ENCODE measurements around the gene ABL1.
A peak's percentile ranks its signal among the peaks of the same experiment; 100 is the strongest.
"Not testable (repeated sequence)": the region's sequence is repeated elsewhere in the genome, so short reads cannot be mapped to it uniquely, and the experiment has no call there.

The ABL1 gene

DNA sequence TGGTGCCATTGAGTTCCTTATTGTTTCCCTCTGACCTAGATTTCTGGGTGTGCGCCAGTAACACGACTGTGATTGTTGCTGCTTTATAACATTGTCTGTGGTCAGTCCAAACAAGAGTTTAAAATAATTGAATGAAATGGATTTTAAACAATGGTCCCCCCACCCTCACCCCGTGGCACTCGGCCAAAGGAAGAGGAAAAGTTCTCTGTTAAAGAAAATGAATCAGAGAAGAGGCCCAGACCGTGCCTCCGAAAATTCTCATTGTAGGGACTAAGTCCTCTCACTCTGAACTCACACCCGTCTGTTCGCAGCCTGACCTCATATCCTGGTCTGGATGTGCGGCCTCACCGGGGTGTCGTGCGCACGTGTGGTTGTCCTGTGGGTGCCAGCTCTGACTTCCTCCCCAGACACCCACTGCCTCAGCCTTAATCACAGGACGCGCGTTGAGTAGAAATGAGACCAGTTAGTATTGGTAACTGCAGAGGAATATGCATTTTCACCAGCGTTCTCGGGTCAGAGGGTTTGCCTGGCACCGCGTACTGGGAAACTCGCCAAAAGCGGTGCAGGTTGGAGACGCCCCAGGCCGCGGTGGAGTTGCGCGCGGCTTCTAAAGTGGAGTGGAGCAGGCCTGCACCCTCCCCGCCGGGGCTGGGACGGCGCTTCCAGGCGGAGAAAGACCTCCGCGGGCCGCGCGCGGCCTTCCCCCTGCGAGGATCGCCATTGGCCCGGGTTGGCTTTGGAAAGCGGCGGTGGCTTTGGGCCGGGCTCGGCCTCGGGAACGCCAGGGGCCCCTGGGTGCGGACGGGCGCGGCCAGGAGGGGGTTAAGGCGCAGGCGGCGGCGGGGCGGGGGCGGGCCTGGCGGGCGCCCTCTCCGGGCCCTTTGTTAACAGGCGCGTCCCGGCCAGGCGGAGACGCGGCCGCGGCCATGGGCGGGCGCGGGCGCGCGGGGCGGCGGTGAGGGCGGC lies at the start of gene ABL1:
Gene ABL1, plus strand, starts transcription at position 884 of the 966 bp plus-strand sequence. CDS start 193 bp downstream, outside the sequence.
- peak; percentile 86 for DNase-seq

GRCh38 chr9:130785940-130786508 lies 49.0 kb upstream of the ABL1 start:
- no peak for DNase-seq

DNA sequence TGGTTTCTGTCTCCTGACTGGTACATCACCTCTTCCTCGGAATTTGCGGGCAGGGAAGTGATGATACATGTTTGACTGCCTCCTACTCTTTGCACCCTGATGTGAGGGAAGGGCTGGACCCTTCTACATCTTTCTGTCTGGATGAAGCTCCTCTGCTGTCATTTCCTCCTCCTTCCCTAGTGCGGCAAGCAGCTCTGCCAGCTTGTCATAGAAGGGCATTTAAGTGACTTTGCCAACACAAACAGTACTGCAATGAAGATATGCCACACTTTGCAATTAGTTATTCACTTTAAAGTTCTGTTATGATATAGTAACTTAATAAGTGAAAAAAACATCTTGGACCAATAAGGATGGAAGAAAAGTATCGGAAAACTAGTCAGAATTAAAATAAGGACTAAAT lies 48.5 kb upstream of the ABL1 start:
- no peak for DNase-seq

DNA sequence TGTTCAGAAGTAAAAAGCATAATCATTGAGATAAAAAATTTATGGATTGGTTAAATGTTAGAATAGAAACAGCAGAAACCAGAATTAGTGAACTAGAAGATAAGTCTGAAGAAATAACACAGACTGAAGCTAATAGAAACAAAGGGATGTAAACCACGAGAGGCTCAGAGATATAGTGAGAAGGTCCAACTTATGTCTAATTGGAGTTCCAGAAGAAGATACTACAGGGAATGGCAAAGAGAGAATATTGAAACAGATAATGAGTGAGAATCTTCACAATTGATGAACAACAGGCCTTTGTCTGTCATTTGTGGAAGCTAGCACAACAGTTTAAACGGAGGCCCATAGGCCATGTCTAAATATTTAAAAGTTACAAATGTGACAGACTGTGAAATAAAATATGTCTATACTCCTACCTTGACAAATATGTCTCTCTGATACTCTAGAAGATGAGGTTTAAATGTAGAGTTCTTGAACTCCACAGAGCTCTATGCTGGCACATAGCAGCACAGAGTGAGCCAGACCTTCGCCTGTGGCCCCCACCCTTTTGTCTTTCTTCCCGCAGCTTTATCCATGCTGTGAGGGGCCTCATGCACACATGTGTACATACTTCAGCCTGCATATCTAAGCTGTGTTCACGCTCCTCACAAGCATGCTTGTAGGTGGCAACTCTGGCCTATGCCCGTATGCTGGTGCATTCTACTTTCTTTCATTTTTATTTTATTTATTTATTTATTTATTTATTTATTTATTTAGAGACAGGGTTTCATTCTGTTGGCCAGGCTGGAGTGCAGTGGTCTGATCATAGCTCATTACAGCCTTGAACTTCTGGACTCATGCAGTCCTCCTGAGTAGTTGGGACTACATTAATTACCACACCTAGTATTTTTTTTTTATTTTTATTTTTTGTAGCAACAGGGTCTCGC lies 45.0 kb upstream of the ABL1 start:
- DNase-seq = no peak

- no peak for DNase-seq
These were observed 43.7 kb upstream of the ABL1 start for GRCh38 chr9:130791303-130791894.

- DNase-seq = no peak
These were observed 41.5 kb upstream of the ABL1 start for GRCh38 chr9:130793589-130793988.

DNA sequence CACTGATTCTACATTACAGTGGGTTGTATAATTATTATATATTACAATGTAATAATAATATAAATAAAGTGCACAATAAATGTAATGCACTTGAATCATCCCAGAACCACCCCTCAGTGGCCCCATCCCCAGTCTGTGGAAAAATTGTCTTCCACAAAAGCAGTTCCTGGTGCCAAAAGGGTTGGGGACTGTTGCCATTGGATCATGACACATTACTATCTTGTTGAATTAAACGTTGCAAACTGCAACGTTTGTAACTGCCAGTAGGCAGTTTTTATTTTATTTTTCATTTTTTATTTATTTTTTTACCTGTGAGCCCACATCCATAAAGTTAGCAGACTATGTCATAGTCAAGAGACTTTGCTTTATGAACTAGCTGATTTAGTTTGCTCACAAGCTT lies 41.0 kb upstream of the ABL1 start:
- not testable (repeated sequence) for DNase-seq

DNA sequence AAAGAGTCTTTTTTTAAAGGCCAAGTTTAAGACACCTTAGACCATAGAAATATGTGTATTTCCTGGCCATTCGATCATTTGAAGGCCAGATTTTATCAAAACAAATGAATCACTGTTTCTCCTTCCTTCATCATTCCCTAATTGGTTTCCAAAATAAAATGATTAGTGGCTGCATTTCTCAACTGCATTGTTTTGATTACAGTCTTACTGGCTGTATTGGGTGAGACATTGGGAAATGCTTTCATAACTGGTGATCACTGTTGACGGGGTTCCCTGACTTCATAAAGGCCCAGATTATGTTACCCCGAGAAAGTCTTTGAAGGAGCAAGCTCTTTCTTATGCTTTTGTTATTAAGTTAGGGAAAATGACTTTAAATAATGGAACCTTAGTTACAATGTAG lies 40.6 kb upstream of the ABL1 start:
- not testable (repeated sequence) for DNase-seq

- DNase-seq = no peak
These were observed 40.0 kb upstream of the ABL1 start for GRCh38 chr9:130794923-130795495.

GRCh38 chr9:130803116-130803515 lies 31.9 kb upstream of the ABL1 start:
- DNase-seq = not testable (repeated sequence)

DNA sequence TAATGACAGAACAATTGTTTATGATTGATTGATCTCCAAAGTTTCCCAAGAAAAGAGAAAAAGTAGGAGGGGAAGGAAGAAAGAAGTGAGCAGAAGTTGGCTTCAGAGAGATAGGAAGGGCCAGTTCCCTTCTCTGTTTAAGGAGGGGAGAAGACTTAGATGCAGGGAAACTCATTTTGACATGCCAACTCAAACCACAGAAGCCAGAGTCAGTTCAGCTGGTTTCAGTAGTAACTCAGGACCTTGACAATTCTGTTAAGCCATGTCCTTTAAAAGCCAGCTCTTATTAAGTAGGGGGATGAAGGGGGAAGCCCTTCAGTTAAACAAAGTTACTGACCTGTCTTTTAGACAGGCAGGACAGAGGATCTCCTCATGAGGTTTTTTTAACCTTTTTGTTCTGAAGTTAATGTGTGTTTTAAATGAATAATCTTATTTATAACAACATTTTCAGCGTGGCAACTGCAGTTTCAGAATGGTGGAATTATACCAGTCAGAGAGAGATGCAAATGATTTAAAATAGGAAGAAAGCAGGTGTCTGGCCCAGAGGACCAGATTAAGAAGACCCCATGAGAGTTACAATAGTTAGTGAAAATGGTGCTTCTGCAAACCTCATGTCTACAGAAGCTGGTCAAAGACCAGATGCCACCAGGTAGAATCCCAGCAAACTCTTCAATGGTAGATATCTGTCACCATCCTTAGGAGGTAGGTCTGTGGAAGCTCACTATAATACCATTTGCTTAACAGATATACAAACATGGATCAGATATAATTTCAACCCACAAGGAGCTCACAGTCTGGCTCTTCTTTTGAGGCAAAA lies 29.3 kb upstream of the ABL1 start:
- DNase-seq = no peak

GRCh38 chr9:130806327-130806716 lies 28.7 kb upstream of the ABL1 start:
- DNase-seq = no peak

DNA sequence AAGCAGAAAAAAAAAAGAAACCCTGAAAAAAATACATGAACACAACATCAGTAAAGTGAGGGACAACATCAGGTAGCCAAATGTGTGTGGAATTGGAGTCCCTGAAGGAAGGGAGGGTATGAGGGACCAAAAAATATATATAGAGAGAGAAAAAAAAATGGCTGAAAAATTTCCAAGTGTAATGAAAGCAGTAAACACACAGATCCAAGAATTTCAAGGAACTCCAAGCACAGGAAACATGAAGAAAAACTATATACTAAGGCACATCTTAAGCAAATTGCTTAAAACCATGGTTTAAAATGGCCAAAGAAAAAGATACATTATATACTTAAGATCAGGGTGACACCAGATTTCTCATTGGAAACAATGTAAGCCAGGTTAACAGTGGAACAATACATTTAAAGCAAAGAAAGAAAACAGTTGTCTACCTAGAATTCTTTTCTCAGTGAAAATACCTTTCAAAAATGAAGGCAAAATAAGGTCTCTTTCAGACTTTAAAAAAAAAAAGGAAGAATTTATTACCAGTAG lies 24.4 kb upstream of the ABL1 start:
- no peak for DNase-seq

DNA sequence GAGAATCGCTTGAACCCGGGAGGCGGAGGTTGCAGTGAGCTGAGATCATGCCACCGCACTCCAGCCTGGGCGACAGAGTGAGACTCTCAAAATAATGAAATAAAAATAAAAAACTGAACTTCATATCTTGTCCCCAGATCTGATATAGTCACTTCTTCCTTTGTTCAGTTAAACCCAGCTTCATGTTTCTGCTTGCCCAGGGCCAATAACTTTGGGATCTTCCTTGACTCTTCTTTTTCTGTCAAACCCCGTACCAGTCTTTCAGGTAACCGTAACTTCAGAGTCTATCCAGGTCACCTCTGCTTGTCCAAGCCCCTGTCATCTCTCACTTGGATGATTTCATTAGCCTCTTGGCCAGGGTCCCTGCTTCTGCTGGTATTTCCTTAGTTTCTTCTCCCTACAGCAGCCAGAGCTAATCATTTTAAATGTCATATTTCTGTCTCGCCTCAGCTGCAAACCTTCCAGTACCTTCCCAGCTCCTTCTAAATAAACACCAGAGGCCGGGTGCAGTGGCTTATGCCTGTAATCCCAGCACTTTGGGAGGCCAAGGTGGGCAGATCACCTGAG lies 19.7 kb upstream of the ABL1 start:
- no peak for DNase-seq

- no peak for DNase-seq
These were observed 17.1 kb upstream of the ABL1 start for GRCh38 chr9:130817914-130818313.

DNA sequence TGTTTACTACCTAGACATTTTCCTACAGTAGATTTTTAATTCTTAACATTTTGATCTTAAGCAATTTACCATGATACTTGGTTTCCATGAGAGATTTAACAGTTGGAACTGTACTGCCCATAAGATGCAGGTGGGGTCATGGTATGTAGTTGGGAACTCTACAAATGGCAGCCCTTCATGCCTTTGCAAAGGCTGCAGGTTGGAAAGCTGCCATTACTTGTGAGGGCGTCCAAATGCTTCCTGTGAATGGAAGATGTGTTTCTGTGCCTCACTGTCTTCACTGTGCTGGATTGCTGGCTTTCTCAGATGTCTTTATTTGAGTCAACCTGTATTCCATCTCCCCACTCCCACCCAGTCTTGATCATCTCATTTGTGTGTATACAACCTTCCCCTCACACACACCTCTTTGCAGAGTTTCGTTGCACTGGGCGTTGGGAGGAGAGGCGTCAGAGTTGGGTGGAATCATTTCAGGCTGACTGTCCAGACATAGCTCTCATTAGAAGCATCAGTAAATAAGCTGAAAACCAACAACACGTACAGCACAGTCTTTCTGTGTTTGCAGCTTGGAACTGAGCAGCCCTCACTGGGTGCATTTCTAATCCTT lies 14.8 kb upstream of the ABL1 start:
- DNase-seq = no peak

DNA sequence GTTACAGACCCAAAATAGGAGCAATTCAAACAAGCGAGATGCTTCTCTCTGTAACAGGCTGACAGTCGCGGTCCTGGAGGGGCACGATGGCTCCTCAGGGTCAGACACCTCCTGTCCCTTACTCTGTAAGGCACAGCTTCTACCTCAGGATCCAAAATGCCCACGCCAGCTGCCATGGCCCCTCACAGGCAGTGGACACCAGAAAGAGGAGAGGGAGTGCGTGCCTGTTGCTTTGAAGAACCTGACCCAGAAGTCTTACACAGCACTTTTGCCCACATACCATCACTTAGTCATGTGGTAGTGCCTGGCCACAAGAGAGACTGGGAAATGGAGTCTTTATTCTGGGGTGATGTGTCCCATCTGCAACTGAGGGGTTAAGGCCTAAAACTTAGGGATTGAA lies 11.6 kb upstream of the ABL1 start:
- no peak for DNase-seq

DNA sequence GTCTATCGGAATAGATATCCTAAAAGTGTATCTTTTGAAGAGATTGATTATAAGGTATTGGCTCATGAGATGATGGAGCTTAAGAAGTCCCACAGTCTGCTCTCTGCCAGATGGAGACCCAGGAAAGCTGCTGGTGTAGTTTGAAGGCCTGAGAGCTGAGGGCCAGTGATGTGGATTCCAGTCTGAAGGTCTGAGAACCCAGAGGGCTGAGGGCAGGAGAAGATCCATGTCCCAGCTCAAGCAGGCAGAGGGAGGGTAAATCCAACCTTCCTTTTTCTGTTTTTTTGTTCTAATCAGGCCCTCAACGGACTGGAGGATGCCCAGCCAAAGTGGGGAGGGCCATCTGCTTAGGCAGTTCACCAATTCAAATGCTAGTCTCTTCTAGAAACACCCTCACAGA lies 11.0 kb upstream of the ABL1 start:
- DNase-seq = no peak

- no peak for DNase-seq
These were observed 10.3 kb upstream of the ABL1 start for GRCh38 chr9:130824643-130825350.

- no peak for DNase-seq
These were observed 9.8 kb upstream of the ABL1 start for GRCh38 chr9:130825351-130825651.

Data from activated CD4-positive, alpha-beta T cell treated with anti-CD3 and anti-CD28 coated beads for 48 hours (primary cell).